Measurements from ENCODE around the gene TIMM17B.

TIMM17B gene

GRCh38 chrX:48919360-48919841 lies 21.8 kb upstream of the TIMM17B start:
- in situ Hi-C loops (cut with HindIII; ENCODE audit: low sequenced_read_pairs): no loop called here

GRCh38 chrX:48918643-48919340 lies 21.2 kb upstream of the TIMM17B start, which contains the start of gene PIM2:
Gene PIM2, minus strand, starts transcription at chrX:48919024. Its CDS starts 190 bp downstream, at chrX:48918834.
- in situ Hi-C loops (cut with HindIII; ENCODE audit: low sequenced_read_pairs): no loop called here

- in situ Hi-C loops (cut with HindIII; ENCODE audit: low sequenced_read_pairs): no loop called here
Measured at GRCh38 chrX:48918301-48918642, 20.7 kb upstream of the TIMM17B start.

- in situ Hi-C loops (cut with HindIII; ENCODE audit: low sequenced_read_pairs): no loop called here
Measured at GRCh38 chrX:48917139-48918001, 19.8 kb upstream of the TIMM17B start.

- in situ Hi-C loops (cut with HindIII; ENCODE audit: low sequenced_read_pairs): no loop called here
Measured at GRCh38 chrX:48914593-48915493, 17.3 kb upstream of the TIMM17B start.

GRCh38 chrX:48913605-48914366 lies 16.2 kb upstream of the TIMM17B start:
- in situ Hi-C loops (cut with HindIII; ENCODE audit: low sequenced_read_pairs): no loop called here

GRCh38 chrX:48911412-48912182 lies 14.0 kb upstream of the TIMM17B start, which contains the start of gene SLC35A2:
Gene SLC35A2, minus strand, starts transcription at chrX:48911646. Its CDS starts 10 bp downstream, at chrX:48911636.
- in situ Hi-C loops (cut with HindIII; ENCODE audit: low sequenced_read_pairs): no loop called here

- in situ Hi-C loops (cut with HindIII; ENCODE audit: low sequenced_read_pairs): no loop called here
Measured at GRCh38 chrX:48910926-48911411, 13.4 kb upstream of the TIMM17B start.

GRCh38 chrX:48909703-48910294 lies 12.2 kb upstream of the TIMM17B start:
- in situ Hi-C loops (cut with HindIII; ENCODE audit: low sequenced_read_pairs): no loop called here

GRCh38 chrX:48908600-48908999 lies 11.0 kb upstream of the TIMM17B start:
- in situ Hi-C loops (cut with HindIII; ENCODE audit: low sequenced_read_pairs): no loop called here

- in situ Hi-C loops (cut with HindIII; ENCODE audit: low sequenced_read_pairs): no loop called here
Measured at GRCh38 chrX:48905090-48905790, 7.7 kb upstream of the TIMM17B start.

GRCh38 chrX:48904626-48905025 lies 7.1 kb upstream of the TIMM17B start:
- in situ Hi-C loops (cut with HindIII; ENCODE audit: low sequenced_read_pairs): no loop called here

- in situ Hi-C loops (cut with HindIII; ENCODE audit: low sequenced_read_pairs): no loop called here
Measured at GRCh38 chrX:48904180-48904579, 6.6 kb upstream of the TIMM17B start.

GRCh38 chrX:48903290-48903689 lies 5.7 kb upstream of the TIMM17B start:
- in situ Hi-C loops (cut with HindIII; ENCODE audit: low sequenced_read_pairs): no loop called here

GRCh38 chrX:48902776-48903175 lies 5.2 kb upstream of the TIMM17B start:
- in situ Hi-C loops (cut with HindIII; ENCODE audit: low sequenced_read_pairs): no loop called here

- in situ Hi-C loops (cut with HindIII; ENCODE audit: low sequenced_read_pairs): no loop called here
Measured at GRCh38 chrX:48902135-48902534, 4.6 kb upstream of the TIMM17B start.

- in situ Hi-C loops (cut with HindIII; ENCODE audit: low sequenced_read_pairs): no loop called here
Measured at GRCh38 chrX:48901069-48901468, 3.5 kb upstream of the TIMM17B start.

- in situ Hi-C loops (cut with HindIII; ENCODE audit: low sequenced_read_pairs): no loop called here
Measured at GRCh38 chrX:48899078-48899410, 1.5 kb upstream of the TIMM17B start.

Data from DLD1 (cell line).